Central memory CD4-positive, alpha-beta T cell (primary cell): ENCODE results near the gene PLAC9.
A peak's percentile ranks its signal among the peaks of the same experiment; 100 is the strongest.
"Not testable (repeated sequence)": the region's sequence is repeated elsewhere in the genome, so short reads cannot be mapped to it uniquely, and the experiment has no call there.

ENCODE experiments used
- DNase-seq: peaks from one replicate; pipeline ENCODE4 v3.0.0; 2022

The PLAC9 gene

DNA sequence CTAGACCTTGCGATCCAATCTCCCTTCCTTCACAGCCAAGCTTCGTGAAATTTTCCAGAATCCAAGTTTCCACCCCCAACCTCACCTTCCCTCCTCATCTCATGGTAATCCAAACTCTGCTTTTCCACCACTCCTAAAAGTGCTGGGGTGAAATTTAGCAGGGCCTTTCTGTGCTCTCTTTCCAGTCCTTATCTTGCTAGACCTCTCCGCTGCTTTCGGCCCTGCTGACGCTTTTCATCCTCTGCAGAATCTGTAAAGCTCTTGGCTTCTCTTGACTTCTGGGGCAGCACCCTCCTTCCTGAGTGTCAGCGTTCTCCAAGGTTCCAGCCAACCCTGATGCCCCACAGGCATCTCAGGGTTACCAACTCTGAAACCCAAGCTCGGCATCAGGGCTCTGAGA, 7.7 kb downstream of the PLAC9 start:
- DNase-seq = no peak

DNA sequence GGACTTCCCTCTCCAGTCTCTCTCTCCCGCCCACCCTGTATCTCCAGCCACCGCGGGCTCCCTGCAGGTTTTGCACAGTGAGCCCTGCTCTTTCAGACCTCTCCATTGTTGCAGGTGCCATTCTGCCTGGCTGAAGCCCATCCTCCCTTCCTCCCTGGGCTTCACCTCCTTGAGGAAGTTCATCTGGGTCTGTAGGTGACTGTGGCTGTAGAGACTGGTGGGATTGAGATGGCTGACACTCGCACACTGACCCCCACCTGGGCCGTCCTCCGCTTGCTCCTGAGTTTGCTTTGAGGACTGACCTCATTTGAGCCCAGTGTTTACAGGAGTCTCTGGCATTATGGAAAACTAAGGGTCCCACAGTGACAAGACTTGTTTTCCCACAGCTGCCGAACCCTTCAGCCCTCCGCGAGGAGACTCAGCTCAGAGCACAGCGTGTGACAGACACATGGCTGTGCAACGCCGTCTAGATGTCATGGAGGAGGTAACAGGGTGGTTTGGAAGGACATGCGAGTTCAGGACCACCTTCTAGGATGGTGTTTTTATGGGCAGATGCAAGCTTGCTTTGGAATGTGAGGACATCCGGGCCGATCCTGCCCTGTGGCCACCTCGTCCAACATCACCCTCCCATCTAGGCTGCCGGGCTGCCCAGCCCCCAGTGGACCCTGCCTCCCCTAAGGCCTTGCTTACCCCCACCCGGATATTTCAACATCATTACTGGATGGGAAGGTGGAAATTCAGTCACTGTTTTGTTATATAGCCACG, 9.3 kb downstream of the PLAC9 start:
- DNase-seq = no peak

DNA sequence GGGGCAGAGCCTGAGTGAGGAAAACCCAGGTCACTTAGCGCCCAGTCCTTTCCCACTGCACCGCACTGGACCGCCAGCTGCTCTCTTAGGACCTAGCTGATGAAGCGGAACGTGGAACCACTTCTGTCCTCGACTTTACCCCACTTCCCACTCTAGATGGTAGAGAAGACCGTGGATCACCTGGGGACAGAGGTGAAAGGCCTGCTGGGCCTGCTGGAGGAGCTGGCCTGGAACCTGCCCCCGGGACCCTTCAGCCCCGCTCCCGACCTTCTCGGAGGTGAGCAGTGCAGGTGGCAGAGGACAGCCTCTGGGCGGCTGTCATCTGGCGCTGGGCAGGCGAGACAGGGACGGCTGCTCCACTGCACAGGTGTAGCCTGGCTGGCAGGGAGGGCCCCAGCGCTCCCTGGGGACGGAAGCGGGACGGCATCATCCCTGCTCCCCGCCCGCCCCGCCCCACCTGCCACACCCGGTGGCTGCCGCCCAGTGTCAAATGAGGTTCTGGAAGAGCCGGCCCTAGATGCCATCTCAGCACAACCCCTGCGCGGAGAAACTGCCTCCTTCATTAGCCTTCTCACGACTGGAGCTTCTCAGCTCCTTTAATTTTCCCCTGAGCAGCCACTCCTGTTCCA, 11.7 kb downstream of the PLAC9 start:
- peak; percentile 20 for DNase-seq

GRCh38 chr10:80144696-80145131, 12.2 kb downstream of the PLAC9 start:
- peak; percentile 20 for DNase-seq

GRCh38 chr10:80145406-80146308, 13.1 kb downstream of the PLAC9 start:
- not testable (repeated sequence) for DNase-seq

DNA sequence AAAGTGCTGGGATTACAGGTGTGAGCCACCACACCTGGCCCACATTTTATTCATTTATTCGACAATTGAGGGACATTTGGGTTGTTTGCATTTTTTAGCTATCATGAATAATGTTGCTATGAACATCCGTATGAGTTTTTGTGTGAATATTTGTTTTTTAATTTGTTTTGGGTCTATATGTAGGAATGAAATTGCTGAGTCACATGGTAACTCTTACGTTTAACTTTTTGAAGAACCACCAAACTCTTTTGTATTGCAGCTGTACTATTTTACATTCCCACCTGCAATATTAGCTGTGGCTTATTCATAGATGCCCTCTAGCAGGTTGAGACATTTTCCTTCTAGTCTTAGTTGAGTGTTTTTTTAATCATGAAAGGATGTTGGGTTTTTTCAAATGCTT, 14.4 kb downstream of the PLAC9 start:
- no peak for DNase-seq

- DNase-seq = no peak
These were observed 15.8 kb downstream of the PLAC9 start for GRCh38 chr10:80148166-80148805.

DNA sequence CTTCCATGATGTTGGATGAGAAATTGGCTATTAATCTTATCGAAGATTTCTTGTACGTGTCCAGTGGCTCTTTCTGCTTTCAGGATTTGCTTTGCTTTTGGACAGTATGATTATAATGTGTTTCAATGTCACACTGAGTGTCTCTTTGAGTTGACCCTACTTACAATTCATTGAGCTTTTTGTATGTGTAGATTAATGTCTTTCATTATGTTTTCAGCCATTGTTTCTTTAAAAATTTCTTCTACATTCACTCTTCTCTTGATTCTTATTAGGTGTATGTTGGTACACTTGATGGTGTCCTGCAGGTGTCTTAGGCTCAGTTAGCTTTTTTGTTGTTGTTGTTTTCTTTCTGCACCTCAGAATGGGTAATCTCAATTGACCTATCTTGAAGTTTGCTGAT, 16.6 kb downstream of the PLAC9 start:
- DNase-seq = no peak

DNA sequence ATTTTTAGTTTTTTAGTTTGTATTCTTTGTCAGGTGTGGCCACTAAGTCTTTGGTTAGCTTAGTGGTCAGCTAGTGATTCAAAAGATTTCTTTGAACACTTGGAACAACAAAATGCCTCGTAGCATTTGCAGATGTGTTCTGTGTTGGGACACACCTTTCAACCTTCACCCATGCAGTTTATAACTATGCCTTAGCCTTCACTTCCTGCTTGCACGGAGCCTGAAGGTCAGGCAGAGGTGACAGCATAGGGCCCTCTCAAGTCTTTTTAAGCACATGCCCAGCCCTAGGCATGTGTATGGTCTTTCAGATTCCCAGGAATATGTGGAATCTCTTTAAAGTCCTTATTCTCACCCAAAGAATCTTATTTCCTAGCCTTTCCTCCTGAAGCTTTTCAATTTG, 17.6 kb downstream of the PLAC9 start:
- DNase-seq = no peak

DNA sequence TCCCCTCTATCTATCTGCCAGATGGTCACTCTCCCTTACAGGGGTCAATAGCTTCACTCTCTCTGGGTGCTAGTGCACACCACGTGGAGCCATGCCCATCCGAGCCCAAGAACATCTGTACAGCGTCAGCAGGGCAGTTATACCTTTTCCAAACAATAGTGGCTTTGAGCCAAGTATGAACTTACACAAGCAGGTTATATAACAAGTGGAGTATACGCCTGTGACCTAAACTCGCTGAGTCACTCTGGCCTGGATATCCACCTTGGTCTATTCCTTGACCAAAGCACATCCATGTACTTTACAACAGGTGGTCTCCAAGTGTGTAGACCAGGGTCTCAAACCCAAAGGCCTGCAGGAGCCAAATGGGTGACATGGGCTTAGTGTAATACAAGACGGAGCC, 20.3 kb downstream of the PLAC9 start:
- DNase-seq = no peak

- no peak for DNase-seq
These were observed 20.9 kb downstream of the PLAC9 start for GRCh38 chr10:80153460-80153859.

- no peak for DNase-seq
These were observed 22.1 kb downstream of the PLAC9 start for GRCh38 chr10:80154626-80154977.

- DNase-seq = no peak
These were observed 22.6 kb downstream of the PLAC9 start for GRCh38 chr10:80154978-80155695.

- DNase-seq = no peak
These were observed 23.2 kb downstream of the PLAC9 start for GRCh38 chr10:80155696-80156215.

GRCh38 chr10:80156216-80156615, 23.7 kb downstream of the PLAC9 start:
- no peak for DNase-seq

DNA sequence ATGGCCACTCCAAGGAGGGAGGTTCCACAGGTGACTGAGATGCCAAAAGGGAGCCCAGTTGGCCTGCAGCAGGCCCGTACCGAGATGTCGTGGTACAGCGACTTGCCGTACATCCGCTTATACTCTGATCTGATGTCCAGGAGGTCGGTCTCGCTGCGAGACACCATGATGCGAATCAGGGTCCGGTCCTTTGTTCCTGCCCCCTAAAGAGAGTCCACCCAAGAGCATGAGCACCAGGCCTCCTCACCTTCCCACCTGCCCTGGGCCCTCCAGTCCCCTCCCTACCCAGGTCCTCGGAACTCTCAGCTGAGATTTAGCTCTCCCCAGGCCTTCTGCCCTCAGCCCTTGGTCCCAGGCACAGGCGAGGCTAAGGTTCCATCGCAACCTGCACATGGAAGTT, 25.0 kb downstream of the PLAC9 start:
- DNase-seq = no peak

- no peak for DNase-seq
These were observed 25.6 kb downstream of the PLAC9 start for GRCh38 chr10:80158126-80158525.

DNA sequence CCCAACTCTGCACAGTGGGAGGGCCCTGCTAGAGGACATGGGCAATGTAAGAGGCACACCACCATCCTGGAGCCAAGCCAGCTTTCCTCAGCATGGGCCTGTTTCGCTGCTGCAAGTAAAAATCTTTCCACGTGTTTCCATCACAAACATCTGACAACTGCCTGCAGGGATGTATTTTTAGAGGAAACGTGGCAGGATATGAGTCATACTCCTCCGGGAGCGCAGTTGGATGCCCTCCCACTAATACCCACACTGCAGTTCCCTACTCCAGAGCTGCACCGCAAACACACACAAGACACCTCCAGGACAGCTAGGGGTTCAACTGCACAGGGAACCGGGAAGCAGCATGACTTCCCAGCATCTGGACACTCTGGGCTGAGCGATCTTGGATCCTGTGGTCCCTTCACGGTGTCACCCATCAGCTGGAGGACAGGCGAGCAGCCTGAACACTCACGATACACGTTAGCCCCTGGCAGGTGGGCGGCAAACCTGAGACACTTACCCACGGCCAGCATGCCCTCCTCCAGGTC, 26.1 kb downstream of the PLAC9 start:
- DNase-seq = no peak

GRCh38 chr10:80159166-80159873, 26.8 kb downstream of the PLAC9 start:
- no peak for DNase-seq

DNA sequence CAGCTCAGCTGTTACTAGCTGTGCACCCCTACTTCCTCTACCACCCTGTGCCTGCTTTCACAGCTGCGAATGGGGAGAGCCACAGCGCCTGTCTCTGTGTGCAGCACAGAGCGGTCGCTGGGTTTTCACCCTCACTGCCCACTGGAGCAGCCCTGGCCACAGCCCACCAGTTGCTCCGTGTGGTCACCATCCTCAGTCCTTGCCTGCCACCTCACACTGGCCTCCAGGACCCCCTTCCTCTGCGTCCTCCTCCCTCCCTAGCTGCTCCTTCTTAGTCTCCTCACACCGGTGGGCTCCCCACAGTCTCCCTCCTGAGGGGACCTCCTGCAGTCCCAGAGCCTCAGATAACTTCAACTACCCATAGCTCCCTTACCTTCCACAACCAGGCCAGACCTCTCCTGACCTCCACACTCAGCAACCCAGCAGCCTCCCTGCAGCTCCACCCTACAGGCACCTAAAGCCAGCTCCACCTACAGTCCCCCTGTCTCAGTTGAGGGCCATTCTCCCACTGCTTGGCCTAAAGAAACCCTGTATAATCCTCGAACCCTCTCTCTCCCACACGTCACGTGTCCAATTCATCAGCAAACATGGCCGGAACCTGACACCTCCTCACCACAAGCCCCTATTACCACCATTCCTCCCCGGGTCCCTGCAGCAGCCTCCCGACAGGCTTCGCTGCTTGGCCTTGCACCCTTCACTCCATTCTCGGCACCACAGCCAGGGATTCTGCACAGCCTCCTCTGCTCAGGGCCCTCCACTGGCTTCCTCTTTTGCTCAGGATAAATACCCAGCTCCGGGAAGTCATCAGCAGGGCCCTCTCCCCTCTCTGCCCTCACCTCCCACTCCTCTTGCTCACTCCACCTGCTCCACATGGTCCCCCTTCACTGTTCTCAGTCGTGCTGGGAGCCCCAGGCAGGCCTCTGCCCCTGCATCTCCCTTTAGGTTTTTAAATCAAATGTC, 28.1 kb downstream of the PLAC9 start:
- DNase-seq = no peak
